SK-N-SH treated with all-trans-retinoic acid at 6 μM for 48 hours (cell line): ENCODE measurements around the gene KYAT1.
"Not testable (repeated sequence)": the region's sequence is repeated elsewhere in the genome, so short reads cannot be mapped to it uniquely, and the experiment has no call there.

Experiments
- ARNTL ChIP-seq: fragments of 450-650 bp; formaldehyde crosslinking; IDR thresholded peaks from 2 replicates; pipeline ENCODE4 v1.5.0; 2020; ENCODE audit warnings: low read depth, mild to moderate bottlenecking, moderate library complexity, borderline replicate concordance
- BACH2 ChIP-seq: fragments of 250-450 bp; sonication (Bioruptor Pico); IDR thresholded peaks from 2 replicates; pipeline ENCODE4 v1.9.0; 2021; ENCODE audit warnings: mild to moderate bottlenecking, borderline replicate concordance
- CSDC2 ChIP-seq: fragments of 250-450 bp; sonication (Bioruptor Pico); IDR thresholded peaks from 2 replicates; pipeline ENCODE4 v1.5.0; 2020; ENCODE audit warnings: mild to moderate bottlenecking, moderate library complexity
- ESRRG ChIP-seq: fragments of 250-450 bp; sonication (Bioruptor Pico); IDR thresholded peaks from 2 replicates; pipeline ENCODE4 v1.6.1; 2021; ENCODE audit warnings: mild to moderate bottlenecking
- ISL1 ChIP-seq: fragments of 250-450 bp; sonication (Bioruptor Pico); IDR thresholded peaks from 2 replicates; pipeline ENCODE4 v2.1.2; 2022; ENCODE audit warnings: mild to moderate bottlenecking, moderate library complexity
- OSR1 ChIP-seq: fragments of 250-450 bp; sonication (Bioruptor Pico); IDR thresholded peaks from 2 replicates; pipeline ENCODE4 v1.8.0; 2022; ENCODE audit warnings: moderate library complexity, mild to moderate bottlenecking, inconsistent platforms
- PATZ1 ChIP-seq: fragments of 250-450 bp; sonication (Bioruptor Pico); IDR thresholded peaks from 2 replicates; pipeline ENCODE4 v1.8.0; 2020; ENCODE audit warnings: mild to moderate bottlenecking, moderate library complexity, borderline replicate concordance
- RARB ChIP-seq: fragments of 250-450 bp; sonication (Bioruptor Pico); IDR thresholded peaks from 2 replicates; pipeline ENCODE4 v1.8.0; 2021; ENCODE audit warnings: mild to moderate bottlenecking, moderate library complexity
- TCF4 ChIP-seq: fragments of 250-450 bp; sonication (Bioruptor Pico); IDR thresholded peaks from 2 replicates; pipeline ENCODE4 v1.8.0; 2021; ENCODE audit warnings: mild to moderate bottlenecking, moderate library complexity, borderline replicate concordance
- TOX ChIP-seq: fragments of 250-450 bp; sonication (Bioruptor Pico); IDR thresholded peaks from 2 replicates; pipeline ENCODE4 v1.8.0; 2021; ENCODE audit warnings: mild to moderate bottlenecking, moderate library complexity, borderline replicate concordance
- TSHZ2 ChIP-seq: fragments of 250-450 bp; sonication (Bioruptor Pico); IDR thresholded peaks from 2 replicates; pipeline ENCODE4 v1.5.0; 2020; ENCODE audit warnings: mild to moderate bottlenecking, moderate library complexity
- ZFP3 ChIP-seq: fragments of 250-450 bp; sonication (Bioruptor Pico); IDR thresholded peaks from 2 replicates; pipeline ENCODE4 v1.5.0; 2020; ENCODE audit warnings: mild to moderate bottlenecking, moderate library complexity
- ZFP30 ChIP-seq: fragments of 450-650 bp; formaldehyde crosslinking; IDR thresholded peaks from 2 replicates; pipeline ENCODE4 v1.5.0; 2022; ENCODE audit warnings: mild to moderate bottlenecking, moderate library complexity
- ZNF70 ChIP-seq: fragments of 450-650 bp; formaldehyde crosslinking; IDR thresholded peaks from 2 replicates; pipeline ENCODE4 v1.5.0; 2020; ENCODE audit warnings: mild to moderate bottlenecking, moderate library complexity

DNA sequence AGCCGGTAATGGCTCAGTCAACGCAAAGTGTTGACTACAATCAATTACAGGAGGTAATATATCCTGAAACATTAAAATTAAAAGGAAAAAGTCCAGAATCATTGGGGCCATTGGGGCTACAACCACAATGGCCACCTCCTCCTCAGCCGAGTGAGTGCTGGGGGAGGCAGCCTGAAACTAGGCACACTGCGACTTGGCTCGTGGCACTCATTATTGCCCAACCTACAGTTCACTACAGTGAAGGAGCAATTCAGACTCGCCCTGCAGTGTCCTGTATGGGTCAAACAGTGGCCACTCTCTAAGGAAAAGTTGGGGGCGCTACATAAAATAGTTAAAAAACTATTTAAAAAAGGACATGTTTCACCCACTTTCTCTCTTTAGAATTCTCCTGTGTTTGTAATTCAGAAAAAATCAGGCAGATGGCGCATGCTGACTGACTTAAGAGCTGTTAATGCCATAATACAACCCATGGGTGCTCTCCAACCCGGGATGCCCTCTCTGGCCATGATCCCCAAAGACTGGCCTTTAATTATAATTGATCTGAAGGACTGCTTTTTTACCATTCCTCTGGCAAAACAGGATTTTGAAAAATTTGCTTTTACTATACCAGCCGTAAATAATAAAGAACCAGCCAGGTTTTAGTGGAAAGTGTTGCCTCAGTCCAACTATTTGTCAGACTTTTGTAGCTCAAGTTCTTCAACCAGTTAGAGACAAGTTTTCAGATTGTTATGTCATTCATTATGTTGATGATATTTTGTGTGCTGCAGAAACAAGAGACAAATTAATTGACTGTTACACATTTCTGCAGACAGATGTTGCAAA, 29.8 kb downstream of the KYAT1 start:
- not testable (repeated sequence) for TF ChIP-seq TOX (CRISPR knock-in tag); ARNTL (CRISPR knock-in tag); ZFP3 (CRISPR knock-in tag); CSDC2 (CRISPR knock-in tag); PATZ1 (CRISPR knock-in tag); ZFP30 (CRISPR knock-in tag); RARB; BACH2 (CRISPR knock-in tag); ZNF70 (CRISPR knock-in tag); TSHZ2 (CRISPR knock-in tag); ISL1; TCF4; OSR1 (CRISPR knock-in tag); ESRRG (CRISPR knock-in tag)
